ENCODE data around the gene TMEM132A. TPM values are rescaled to one million over a fixed set of nuclear protein-coding genes. Genes with fewer than 3 reads are reported as not detected.
A peak's percentile ranks its signal among the peaks of the same experiment; 100 is the strongest.

TMEM132A gene
- total RNA-seq, 4 donors from 2014 or later = 1.8 to 7.0 (median 3.5) TPM

GRCh38 chr11:60922906-60923305 is 1.4 kb upstream of the TMEM132A start:
- 84% methylated on average over 5 of the region's 6 CpGs; no CpG with 5 or more reads in 1 of the 2 donors for WGBS, 2 donors (ENCODE audit: low coverage in 1 of 2)
- peaks cover 16 to 22% (median 19%) of the 10 kb centered on the region in 4 donors for H3K4me1 ChIP-seq
- no peaks in the 10 kb centered on the region for H3K9me3 ChIP-seq
- H3K4me3 ChIP-seq = no peak overlapping the region
- H3K27me3 ChIP-seq = peaks cover 26% of the 10 kb centered on the region
- TF ChIP-seq POLR2AphosphoS5 (IDR thresholded peaks at IDR 0.05) (no peak), EP300 (IDR thresholded peaks at IDR 0.05; ENCODE audit: low read depth) (no peak), POLR2A (IDR thresholded peaks at IDR 0.05) (no peak), CTCF (IDR thresholded peaks at IDR 0.05) (no peak)
- H3K36me3 ChIP-seq = peaks cover 0 to 29% (median 13%) of the 10 kb centered on the region in 4 donors
- no peak overlapping the region for H3K27ac ChIP-seq
- intact Hi-C loops (cut with DNase I; ENCODE audit: low total_unique reads) = no loop called here
- in situ Hi-C loops (cut with MboI; ENCODE audit: low pct_ligation_motif_present in 1 of 4, low pct_unique_long_range_greater_than_20kb in 1 of 4, low sequenced_read_pairs in 3 of 4) = no loop called here
- DNase-seq = no peak

DNA sequence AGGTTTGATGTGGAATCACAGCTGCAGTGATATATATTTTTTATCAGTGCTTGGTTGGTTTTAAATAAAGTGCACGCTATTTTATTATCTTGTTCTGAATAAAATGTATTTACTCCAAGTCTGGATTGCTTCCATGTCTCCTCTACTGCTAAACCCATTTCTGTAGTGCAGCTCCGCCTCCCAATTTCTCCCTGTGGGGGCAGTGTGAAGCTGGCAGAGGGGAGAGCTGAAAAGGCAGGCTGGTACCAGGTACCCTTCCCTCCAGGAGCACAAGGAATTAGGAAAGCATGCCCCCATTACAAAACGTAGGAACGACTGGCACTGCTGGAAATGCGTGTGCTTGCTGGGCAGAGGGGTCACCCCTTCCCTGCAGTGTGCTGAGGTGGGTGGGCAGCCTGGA is 934 bp upstream of the TMEM132A start:
- in situ Hi-C loops (cut with MboI; ENCODE audit: low pct_ligation_motif_present in 1 of 4, low pct_unique_long_range_greater_than_20kb in 1 of 4, low sequenced_read_pairs in 3 of 4) = no loop called here
- DNase-seq = no peak
- Histone ChIP-seq H3K4me3 (no peak overlapping the region), H3K4me1 (peaks cover 16 to 22% (median 19%) of the 10 kb centered on the region in 4 donors), H3K27me3 (peaks cover 26% of the 10 kb centered on the region), H3K9me3 (no peaks in the 10 kb centered on the region), H3K27ac (no peak overlapping the region), H3K36me3 (peaks cover 0 to 29% (median 13%) of the 10 kb centered on the region in 4 donors)
- TF ChIP-seq CTCF (IDR thresholded peaks at IDR 0.05) = no peak
- TF ChIP-seq POLR2A (IDR thresholded peaks at IDR 0.05) = no peak
- TF ChIP-seq POLR2AphosphoS5 (IDR thresholded peaks at IDR 0.05) = no peak
- no peak for TF ChIP-seq EP300 (IDR thresholded peaks at IDR 0.05; ENCODE audit: low read depth)
- intact Hi-C loops (cut with DNase I; ENCODE audit: low total_unique reads) = no loop called here
- 60 to 76% methylated on average over 1 to 5 of the region's 5 CpGs for WGBS, 2 donors (ENCODE audit: low coverage in 1 of 2)

DNA sequence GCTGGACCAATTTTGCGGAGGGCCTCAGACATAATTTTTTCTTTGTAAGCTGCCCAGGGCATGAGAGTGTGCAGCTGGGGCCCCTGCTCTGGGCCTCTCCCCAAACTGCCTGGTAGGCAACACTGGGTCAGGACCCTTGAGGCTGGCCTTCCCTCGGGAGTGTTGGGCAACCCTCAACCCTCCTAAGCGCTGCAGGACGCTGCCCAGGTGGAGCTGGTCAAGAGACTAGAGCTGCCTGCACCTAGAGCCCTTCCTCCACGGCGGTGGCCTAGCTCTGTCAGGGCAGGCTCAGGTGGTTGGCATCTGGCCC is 505 bp upstream of the TMEM132A start:
- H3K9me3 ChIP-seq = no peaks in the 10 kb centered on the region
- H3K27ac ChIP-seq = no peak overlapping the region
- 58% methylated on average over 6 of the region's 6 CpGs; no CpG with 5 or more reads in 1 of the 2 donors for WGBS, 2 donors (ENCODE audit: low coverage in 1 of 2)
- peaks cover 16 to 20% (median 19%) of the 10 kb centered on the region in 4 donors for H3K4me1 ChIP-seq
- in situ Hi-C loops (cut with MboI; ENCODE audit: low pct_ligation_motif_present in 1 of 4, low pct_unique_long_range_greater_than_20kb in 1 of 4, low sequenced_read_pairs in 3 of 4) = no loop called here
- no peak for DNase-seq
- intact Hi-C loops (cut with DNase I; ENCODE audit: low total_unique reads) = no loop called here
- peak overlapping the region in 2 of 4 donors; percentile 58 to 68 for H3K4me3 ChIP-seq
- peaks cover 0 to 29% (median 13%) of the 10 kb centered on the region in 4 donors for H3K36me3 ChIP-seq
- peaks cover 26% of the 10 kb centered on the region for H3K27me3 ChIP-seq
- TF ChIP-seq EP300 (IDR thresholded peaks at IDR 0.05; ENCODE audit: low read depth) (no peak), POLR2A (IDR thresholded peaks at IDR 0.05) (no peak), CTCF (IDR thresholded peaks at IDR 0.05) (no peak), POLR2AphosphoS5 (IDR thresholded peaks at IDR 0.05) (no peak)

GRCh38 chr11:60924906-60925853 is 920 bp downstream of the TMEM132A start:
- WGBS, 2 donors (ENCODE audit: low coverage in 1 of 2) = 3 to 7% methylated on average over 5 to 27 of the region's 35 CpGs
- in situ Hi-C loops (cut with MboI; ENCODE audit: low pct_ligation_motif_present in 1 of 4, low pct_unique_long_range_greater_than_20kb in 1 of 4, low sequenced_read_pairs in 3 of 4) (no loop called here), intact Hi-C loops (cut with DNase I; ENCODE audit: low total_unique reads) (no loop called here)

More at GRCh38 chr11:60924906-60925853, 920 bp downstream of the TMEM132A start:
- Histone ChIP-seq H3K27me3 (peaks cover 26% of the 10 kb centered on the region), H3K36me3 (peaks cover 0 to 24% (median 11%) of the 10 kb centered on the region in 4 donors), H3K4me3 (peak overlapping the region; percentile 43 to 68 (median 55)), H3K4me1 (peaks cover 14 to 19% (median 18%) of the 10 kb centered on the region in 4 donors), H3K27ac (no peak overlapping the region), H3K9me3 (no peaks in the 10 kb centered on the region)
- TF ChIP-seq POLR2A (IDR thresholded peaks at IDR 0.05) = no peak
- no peak for TF ChIP-seq EP300 (IDR thresholded peaks at IDR 0.05; ENCODE audit: low read depth)
- TF ChIP-seq POLR2AphosphoS5 (IDR thresholded peaks at IDR 0.05) = no peak
- TF ChIP-seq CTCF (IDR thresholded peaks at IDR 0.05) = no peak
- DNase-seq = no peak

Measured in transverse colon (tissue), 4 donors.